Lower leg skin (tissue), 4 donors: ENCODE measurements around the gene KCNJ10. TPM values are rescaled to one million over a fixed set of nuclear protein-coding genes. Genes with fewer than 3 reads are reported as not detected.
A peak's percentile ranks its signal among the peaks of the same experiment; 100 is the strongest.

Source experiments
- DNase-seq, 2 donors: peaks; one replicate each; pipeline ENCODE4 v3.0.0-alpha.2; 2019; ENCODE audit warnings: low spot score in 2 of 2
- H3K4me3 ChIP-seq: fragments of 200-600 bp; sonication (generic); 2 replicates; pipeline ENCODE4 v1.5.1; 2017; ENCODE audit warnings: mild to moderate bottlenecking, low read depth; ENCODE audit not compliant: poor library complexity, severe bottlenecking
- POLR2A ChIP-seq, 2 donors: fragments of 450-650 bp; IDR thresholded peaks; one replicate each; pipeline ENCODE4 v1.6.1; 2016 to 2017; ENCODE audit warnings: antibody characterized with exemption in 2 of 2, mild to moderate bottlenecking in 1 of 2, moderate library complexity in 1 of 2
- WGBS, 2 donors: methylation state at CpG; one replicate each; pipeline ENCODE4 v1.1.5; 2018; 5-methylcytosine and 5-hydroxymethylcytosine counted together
- intact Hi-C: fragments of 100-400 bp; cut with DNase I; formaldehyde crosslinking; loops from one replicate; pipeline ENCODE4 v1.15.0; 2023; ENCODE audit warnings: low total_unique reads
- total RNA-seq, 4 donors: library from RNA; depleted of rRNA; stranded (reverse); fragments of >200 nt; gene quantifications; one replicate each; pipeline ENCODE4 v1.1.0, GENCODE V29; 2016
- TF ChIP-seq, protein P1 (sequence below), 3 donors: fragments of 450-650 bp; IDR thresholded peaks; one replicate each; pipeline ENCODE4 v1.5.1; 2016; ENCODE audit warnings: antibody characterized with exemption in 3 of 3, mild to moderate bottlenecking in 3 of 3, moderate library complexity in 2 of 3

The KCNJ10 gene
- total RNA-seq, 4 donors from 2014 or later, result not detected

GRCh38 chr1:159993911-159994310, 76.0 kb downstream of the KCNJ10 start:
- no peak for DNase-seq
- WGBS, 2 donors, result 80 to 84% methylated on average over 2 of the region's 2 CpGs
- intact Hi-C loops, result no loop called here
- TF ChIP-seq, protein P1, sequence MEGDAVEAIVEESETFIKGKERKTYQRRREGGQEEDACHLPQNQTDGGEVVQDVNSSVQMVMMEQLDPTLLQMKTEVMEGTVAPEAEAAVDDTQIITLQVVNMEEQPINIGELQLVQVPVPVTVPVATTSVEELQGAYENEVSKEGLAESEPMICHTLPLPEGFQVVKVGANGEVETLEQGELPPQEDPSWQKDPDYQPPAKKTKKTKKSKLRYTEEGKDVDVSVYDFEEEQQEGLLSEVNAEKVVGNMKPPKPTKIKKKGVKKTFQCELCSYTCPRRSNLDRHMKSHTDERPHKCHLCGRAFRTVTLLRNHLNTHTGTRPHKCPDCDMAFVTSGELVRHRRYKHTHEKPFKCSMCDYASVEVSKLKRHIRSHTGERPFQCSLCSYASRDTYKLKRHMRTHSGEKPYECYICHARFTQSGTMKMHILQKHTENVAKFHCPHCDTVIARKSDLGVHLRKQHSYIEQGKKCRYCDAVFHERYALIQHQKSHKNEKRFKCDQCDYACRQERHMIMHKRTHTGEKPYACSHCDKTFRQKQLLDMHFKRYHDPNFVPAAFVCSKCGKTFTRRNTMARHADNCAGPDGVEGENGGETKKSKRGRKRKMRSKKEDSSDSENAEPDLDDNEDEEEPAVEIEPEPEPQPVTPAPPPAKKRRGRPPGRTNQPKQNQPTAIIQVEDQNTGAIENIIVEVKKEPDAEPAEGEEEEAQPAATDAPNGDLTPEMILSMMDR (IDR thresholded peaks at IDR 0.05), result no peak
- TF ChIP-seq POLR2A (IDR thresholded peaks at IDR 0.05), result no peak
- no peak overlapping the region for H3K4me3 ChIP-seq

- no peak overlapping the region for H3K4me3 ChIP-seq
- WGBS, 2 donors, result 53 to 78% methylated on average over 1 of the region's 1 CpG
- intact Hi-C loops, result no loop called here
- DNase-seq, result no peak
- TF ChIP-seq, protein P1 (IDR thresholded peaks at IDR 0.05), result no peak
- no peak for TF ChIP-seq POLR2A (IDR thresholded peaks at IDR 0.05)
These were observed 77.8 kb downstream of the KCNJ10 start for GRCh38 chr1:159992161-159992560.

- no peak for DNase-seq
- no peak for TF ChIP-seq POLR2A (IDR thresholded peaks at IDR 0.05)
- TF ChIP-seq, protein P1 (IDR thresholded peaks at IDR 0.05), result no peak
- H3K4me3 ChIP-seq, result no peak overlapping the region
- WGBS, 2 donors, result 47 to 56% methylated on average over 4 of the region's 4 CpGs
- intact Hi-C loops, result no loop called here
These were observed 78.4 kb downstream of the KCNJ10 start for GRCh38 chr1:159991513-159991912.

DNA sequence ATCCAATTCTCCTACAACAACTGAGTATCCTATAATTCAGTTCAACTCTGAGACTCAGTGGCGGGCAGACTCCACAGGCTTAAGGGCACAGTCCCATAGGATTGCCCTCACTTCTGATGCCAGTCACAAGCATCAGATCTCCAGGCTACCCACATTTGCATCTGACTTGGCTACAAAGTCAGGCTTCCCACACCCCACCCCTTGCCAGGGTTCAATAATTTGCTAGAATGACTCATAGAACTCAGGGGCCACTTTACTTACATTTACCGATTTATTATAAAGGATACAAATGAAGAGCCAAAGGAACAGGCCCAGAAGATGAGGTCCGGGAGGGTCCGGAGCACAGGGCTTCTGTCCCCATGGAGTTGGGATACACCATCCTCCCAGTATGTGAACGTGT, 80.0 kb downstream of the KCNJ10 start:
- TF ChIP-seq, protein P1 (IDR thresholded peaks at IDR 0.05), result no peak
- no peak for TF ChIP-seq POLR2A (IDR thresholded peaks at IDR 0.05)
- 86% methylated on average over 5 of the region's 5 CpGs for WGBS, 2 donors
- intact Hi-C loops, result no loop called here
- no peak overlapping the region for H3K4me3 ChIP-seq
- no peak for DNase-seq

GRCh38 chr1:159989581-159989980, 80.4 kb downstream of the KCNJ10 start:
- no peak for DNase-seq
- intact Hi-C loops, result no loop called here
- WGBS, 2 donors, result 59 to 76% methylated on average over 3 of the region's 3 CpGs
- TF ChIP-seq, protein P1 (IDR thresholded peaks at IDR 0.05), result no peak
- TF ChIP-seq POLR2A (IDR thresholded peaks at IDR 0.05), result no peak
- H3K4me3 ChIP-seq, result no peak overlapping the region

DNA sequence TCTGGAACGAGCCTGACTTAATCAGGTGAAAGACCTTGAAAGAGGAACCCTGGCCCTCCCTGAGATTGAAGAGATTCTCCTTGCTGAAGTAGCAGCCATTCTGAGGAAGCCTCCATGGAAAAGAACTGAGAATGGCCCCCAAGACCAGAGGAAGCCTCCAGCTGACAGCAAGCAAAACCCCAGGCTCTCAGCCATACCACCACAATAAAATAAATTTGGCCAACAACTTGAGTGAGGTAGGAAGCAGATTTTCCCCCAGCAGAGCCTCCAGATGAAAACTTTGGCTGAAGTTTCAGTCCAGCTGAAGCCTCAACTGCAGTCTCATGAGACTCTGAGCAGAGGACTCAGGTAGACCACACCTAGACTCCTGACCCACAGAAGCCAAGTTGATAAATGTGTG, 82.0 kb downstream of the KCNJ10 start:
- WGBS, 2 donors, result 72 to 94% methylated on average over 1 of the region's 1 CpG
- DNase-seq, result peak in 1 of 2 donors; percentile 29
- no peak for TF ChIP-seq POLR2A (IDR thresholded peaks at IDR 0.05)
- TF ChIP-seq, protein P1 (IDR thresholded peaks at IDR 0.05), result no peak
- H3K4me3 ChIP-seq, result no peak overlapping the region
- intact Hi-C loops, result no loop called here
